Activated CD4-positive, alpha-beta T cell treated with anti-CD3 and anti-CD28 coated beads, Interleukin-2, Interleukin-6, amounts not matched to agents 100 ng/mL and 50 ng/mL, durations not matched to agents 16 hours and 8 hours (primary cell): Measurements from ENCODE around the gene SLC25A21.

ENCODE experiments used
- DNase-seq: peaks from one replicate; pipeline ENCODE4 v3.0.0-alpha.2; 2020

SLC25A21 gene

GRCh38 chr14:36857136-36857535, 315.3 kb downstream of the SLC25A21 start:
- no peak for DNase-seq

- DNase-seq = no peak
Observed at GRCh38 chr14:36856095-36856878, 316.1 kb downstream of the SLC25A21 start.

GRCh38 chr14:36855396-36855795, 317.0 kb downstream of the SLC25A21 start:
- DNase-seq = no peak

- DNase-seq = no peak
Observed at GRCh38 chr14:36852981-36853691, 319.3 kb downstream of the SLC25A21 start.

- no peak for DNase-seq
Observed at GRCh38 chr14:36848213-36848612, 324.2 kb downstream of the SLC25A21 start.

- no peak for DNase-seq
Observed at GRCh38 chr14:36847366-36847765, 325.0 kb downstream of the SLC25A21 start.

- no peak for DNase-seq
Observed at GRCh38 chr14:36845356-36846012, 326.9 kb downstream of the SLC25A21 start.

- DNase-seq = no peak
Observed at GRCh38 chr14:36844443-36845195, 327.8 kb downstream of the SLC25A21 start.

GRCh38 chr14:36843410-36843809, 329.0 kb downstream of the SLC25A21 start:
- DNase-seq = no peak

- DNase-seq = no peak
Observed at GRCh38 chr14:36835128-36835527, 337.3 kb downstream of the SLC25A21 start.

- no peak for DNase-seq
Observed at GRCh38 chr14:36834293-36834692, 338.1 kb downstream of the SLC25A21 start.

GRCh38 chr14:36829547-36829946, 342.9 kb downstream of the SLC25A21 start:
- no peak for DNase-seq

- DNase-seq = no peak
Observed at GRCh38 chr14:36827861-36828260, 344.5 kb downstream of the SLC25A21 start.

GRCh38 chr14:36826614-36827013, 345.8 kb downstream of the SLC25A21 start:
- DNase-seq = no peak

- DNase-seq = no peak
Observed at GRCh38 chr14:36824854-36825253, 347.6 kb downstream of the SLC25A21 start.

GRCh38 chr14:36823651-36824050, 348.8 kb downstream of the SLC25A21 start:
- no peak for DNase-seq

GRCh38 chr14:36822685-36823084, 349.7 kb downstream of the SLC25A21 start:
- no peak for DNase-seq

GRCh38 chr14:36820901-36821300, 351.5 kb downstream of the SLC25A21 start:
- no peak for DNase-seq

- DNase-seq = no peak
Observed at GRCh38 chr14:36820111-36820709, 352.2 kb downstream of the SLC25A21 start.

- DNase-seq = no peak
Observed at GRCh38 chr14:36818794-36819384, 353.5 kb downstream of the SLC25A21 start.

- DNase-seq = no peak
Observed at GRCh38 chr14:36818246-36818645, 354.2 kb downstream of the SLC25A21 start.
